Ramos (cell line): Measurements from ENCODE around the gene ZFP90.
"Not testable (repeated sequence)": the region's sequence is repeated elsewhere in the genome, so short reads cannot be mapped to it uniquely, and the experiment has no call there.

Experiments used
- in situ Hi-C: fragments of 300-500 bp; cut with MboI; formaldehyde crosslinking; loops from one replicate; pipeline ENCODE4 v1.14.3; 2022; ENCODE audit warnings: low sequenced_read_pairs; ENCODE audit not compliant: unreplicated experiment

Gene ZFP90

DNA sequence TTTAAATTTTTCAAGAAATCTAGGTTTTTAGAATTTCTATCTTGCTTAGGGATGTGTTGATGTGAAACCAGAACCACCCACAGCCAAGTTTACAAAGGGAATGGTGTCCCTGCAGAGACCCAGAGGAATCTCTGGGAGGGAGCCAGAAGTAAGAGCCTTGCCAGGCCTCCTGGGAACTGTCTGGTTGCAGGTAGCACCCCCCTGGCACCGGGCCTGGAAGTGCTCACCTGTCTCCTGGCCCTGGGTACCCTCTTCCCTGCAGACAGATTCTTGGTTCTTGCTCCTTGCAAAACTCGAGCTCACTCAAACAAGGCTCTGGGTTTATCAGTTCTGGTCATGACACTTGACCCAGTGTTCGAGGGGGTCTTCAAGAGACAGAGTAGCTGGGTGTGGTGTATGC, 24.6 kb upstream of the ZFP90 start:
- in situ Hi-C loops = loop anchor here (10.0 kb wide), 1 partner anchor 130 kb away; no protein-coding TSS in a partner anchor

DNA sequence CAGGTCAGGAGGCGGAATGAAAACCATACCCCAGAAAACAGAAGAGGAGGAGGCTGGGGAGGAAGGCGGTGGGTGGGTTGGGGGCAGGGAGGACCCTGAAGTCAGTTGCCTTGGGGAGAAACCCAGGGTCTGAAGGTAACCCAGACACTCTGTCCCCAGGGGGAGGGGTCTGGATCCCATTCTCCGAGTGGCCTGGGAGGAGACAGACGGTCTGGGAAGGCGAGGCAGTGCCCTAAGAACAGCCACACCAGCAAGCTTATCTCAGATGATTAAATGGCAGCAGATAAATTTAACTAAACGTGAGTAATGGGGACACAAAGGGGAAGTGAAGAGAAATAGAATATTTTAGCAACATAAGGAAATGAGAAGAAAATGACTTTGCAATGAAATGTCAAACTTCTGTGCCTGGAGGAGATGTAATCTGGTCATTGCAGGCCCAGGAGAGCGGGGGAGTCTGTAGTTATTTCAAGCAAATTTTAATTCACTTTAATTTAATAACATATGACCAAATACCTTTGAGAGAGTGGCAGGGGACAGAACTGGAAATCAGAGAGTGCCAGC, 21.4 kb upstream of the ZFP90 start:
- in situ Hi-C loops = loop anchor here (10.0 kb wide), 1 partner anchor 133 kb away; no protein-coding TSS in a partner anchor

DNA sequence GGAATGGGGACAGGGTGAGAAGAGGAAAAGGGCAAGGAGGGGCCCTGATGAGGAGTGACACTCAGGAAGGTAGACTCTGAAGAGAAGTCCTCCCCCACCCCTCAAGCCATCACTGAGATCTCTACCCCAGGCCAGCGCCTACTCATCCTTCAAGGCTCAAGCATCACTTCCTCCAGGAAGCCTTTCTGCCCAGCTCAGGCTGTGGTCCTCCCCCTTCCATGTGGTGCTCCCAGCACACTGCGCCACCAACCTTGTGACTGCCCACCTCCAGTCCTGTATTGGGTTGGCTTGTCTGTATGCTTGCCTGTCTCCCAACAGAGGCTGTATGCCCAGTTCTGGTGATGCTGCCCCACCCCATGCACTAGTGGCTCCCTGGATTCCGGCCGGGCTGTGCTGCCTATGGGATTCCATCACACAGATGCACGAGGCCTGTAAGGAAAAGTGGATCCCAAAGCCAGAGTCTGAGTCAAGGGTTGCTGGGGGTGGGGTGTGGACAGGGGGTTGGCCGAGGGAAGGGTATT, 19.8 kb upstream of the ZFP90 start:
- in situ Hi-C loops = loop anchor here (10.0 kb wide), 1 partner anchor 134 kb away; no protein-coding TSS in a partner anchor

DNA sequence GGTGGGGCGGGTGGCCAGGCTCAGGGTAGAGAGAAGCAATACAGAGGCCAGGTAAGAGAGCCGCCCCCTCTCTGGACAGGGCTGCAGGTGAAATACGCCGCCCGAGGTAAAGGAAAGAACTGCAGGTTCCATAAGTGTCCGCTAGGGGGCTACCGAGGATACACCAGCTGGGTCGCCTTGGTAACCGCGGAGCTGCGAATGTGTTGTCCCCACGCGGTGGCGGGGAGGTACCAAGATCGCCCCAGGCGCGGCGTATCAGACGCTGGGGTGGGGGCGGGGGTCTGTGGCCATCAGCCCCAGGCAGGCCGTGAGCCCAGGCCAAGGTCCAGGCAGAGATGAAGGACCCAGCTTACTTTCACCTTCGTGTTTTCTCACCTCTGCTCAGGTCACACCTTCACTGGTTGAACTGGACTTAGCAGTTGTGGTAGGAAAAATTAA, 18.4 kb upstream of the ZFP90 start:
- in situ Hi-C loops = loop anchor here (10.0 kb wide), 1 partner anchor 584 kb away; the partner anchor contains the start of gene HAS3

DNA sequence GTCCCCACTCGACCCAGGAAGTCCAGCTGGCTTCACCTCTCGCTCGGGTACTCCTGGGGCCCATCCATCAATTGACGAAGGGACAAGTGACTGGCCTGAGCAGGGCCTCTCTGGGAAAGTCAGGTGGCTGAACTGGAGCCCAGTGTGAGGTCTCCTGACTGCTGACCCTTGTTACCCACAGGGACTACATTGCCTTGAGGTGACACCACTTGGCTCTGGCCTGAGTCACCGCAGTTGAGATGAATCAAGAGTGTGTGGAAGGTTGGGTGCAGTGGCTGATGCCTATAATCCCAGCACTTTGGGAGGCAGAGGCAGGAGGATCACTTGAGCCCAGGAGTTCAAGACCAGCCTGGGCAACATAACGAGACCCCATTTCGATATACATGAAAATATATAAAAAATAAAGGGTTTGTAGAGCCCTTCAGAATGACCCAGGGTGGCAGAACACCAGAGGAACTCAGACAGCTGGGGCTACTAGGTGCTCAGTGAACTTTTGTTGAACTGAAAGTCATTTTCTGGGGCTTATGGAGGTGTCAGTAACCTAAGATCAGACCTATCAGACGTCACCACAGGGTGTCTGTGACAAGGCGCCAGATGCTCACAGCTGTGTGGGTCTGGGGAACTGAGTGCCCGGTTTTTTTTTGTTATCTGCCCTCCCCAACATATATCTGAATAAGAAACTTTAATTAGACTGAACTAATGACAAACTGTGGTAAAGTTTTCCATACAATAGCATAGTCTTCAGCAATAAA, 14.8 kb upstream of the ZFP90 start:
- in situ Hi-C loops = loop anchor here (10.0 kb wide), 1 partner anchor 581 kb away; the partner anchor contains the start of gene HAS3

DNA sequence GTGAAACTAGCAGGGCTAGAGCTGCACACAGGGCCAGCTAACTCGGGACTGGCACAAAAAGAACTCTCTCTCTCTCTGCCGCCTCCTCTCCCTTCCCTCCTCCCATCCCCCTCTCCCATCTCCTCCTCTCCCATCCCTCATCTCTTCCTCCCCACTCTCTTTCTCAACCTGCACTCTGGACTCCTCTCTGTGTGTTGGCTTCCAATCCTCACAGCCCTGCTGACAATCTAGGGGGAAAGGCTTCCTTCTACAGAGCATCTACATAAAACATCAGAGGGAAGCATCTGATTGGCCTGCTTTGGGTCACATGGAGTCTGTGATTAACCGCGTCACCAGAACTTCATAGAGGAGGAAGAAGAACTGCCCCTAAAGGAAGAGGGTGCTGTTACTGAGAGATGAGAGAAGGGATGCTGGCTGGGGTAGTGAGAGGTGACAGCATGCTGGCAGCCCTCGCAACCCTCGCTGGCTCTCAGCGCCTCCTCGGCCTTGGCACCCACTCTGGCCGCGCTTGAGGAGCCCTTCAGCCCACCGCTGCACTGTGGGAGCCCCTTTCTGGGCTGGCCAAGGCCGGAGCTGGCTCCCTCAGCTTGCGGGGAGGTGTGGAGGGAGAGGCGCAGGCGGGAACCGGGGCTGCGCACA, 12.8 kb upstream of the ZFP90 start:
- in situ Hi-C loops = loop anchor here (10.0 kb wide), 1 partner anchor 579 kb away; the partner anchor contains the start of gene HAS3

DNA sequence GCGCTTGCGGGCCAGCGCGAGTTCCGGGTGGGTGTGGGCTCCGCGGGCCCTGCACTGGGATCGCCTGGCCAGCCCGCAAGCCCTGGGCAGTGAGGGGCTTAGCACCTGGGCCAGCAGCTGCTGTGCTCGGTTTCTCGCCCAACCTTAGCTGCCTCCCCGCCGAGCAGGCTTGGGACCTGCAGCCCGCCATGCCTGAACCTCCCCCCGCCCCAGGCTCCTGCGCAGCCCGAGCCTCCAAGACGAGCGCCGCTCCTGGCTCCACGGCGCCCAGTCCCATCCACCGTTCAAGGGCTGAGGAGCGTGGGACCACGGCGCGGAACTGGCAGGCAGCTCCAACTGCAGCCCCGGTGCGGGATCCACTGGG, 12.3 kb upstream of the ZFP90 start:
- in situ Hi-C loops = loop anchor here (10.0 kb wide), 1 partner anchor 578 kb away; the partner anchor contains the start of gene HAS3

DNA sequence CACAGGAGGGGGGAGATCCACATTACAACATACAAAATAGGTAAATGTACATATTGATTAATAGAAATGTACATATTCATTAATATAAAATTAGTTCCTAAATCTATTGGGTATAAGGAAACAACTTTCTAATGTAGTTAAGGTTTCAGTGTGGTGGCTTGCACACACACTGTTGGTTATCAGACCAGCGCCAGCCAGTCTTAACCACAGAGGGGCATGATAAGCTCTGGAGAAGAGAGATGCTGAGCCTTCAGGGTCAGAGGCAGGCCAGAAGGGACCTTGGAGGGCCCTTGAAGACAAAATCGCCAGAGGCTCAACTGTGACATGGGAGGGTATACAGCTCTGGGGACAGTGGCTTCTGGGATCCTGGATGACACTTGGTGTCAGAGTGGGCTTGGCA, 10.9 kb upstream of the ZFP90 start:
- in situ Hi-C loops = loop anchor here (10.0 kb wide), 1 partner anchor 577 kb away; the partner anchor contains the start of gene HAS3

DNA sequence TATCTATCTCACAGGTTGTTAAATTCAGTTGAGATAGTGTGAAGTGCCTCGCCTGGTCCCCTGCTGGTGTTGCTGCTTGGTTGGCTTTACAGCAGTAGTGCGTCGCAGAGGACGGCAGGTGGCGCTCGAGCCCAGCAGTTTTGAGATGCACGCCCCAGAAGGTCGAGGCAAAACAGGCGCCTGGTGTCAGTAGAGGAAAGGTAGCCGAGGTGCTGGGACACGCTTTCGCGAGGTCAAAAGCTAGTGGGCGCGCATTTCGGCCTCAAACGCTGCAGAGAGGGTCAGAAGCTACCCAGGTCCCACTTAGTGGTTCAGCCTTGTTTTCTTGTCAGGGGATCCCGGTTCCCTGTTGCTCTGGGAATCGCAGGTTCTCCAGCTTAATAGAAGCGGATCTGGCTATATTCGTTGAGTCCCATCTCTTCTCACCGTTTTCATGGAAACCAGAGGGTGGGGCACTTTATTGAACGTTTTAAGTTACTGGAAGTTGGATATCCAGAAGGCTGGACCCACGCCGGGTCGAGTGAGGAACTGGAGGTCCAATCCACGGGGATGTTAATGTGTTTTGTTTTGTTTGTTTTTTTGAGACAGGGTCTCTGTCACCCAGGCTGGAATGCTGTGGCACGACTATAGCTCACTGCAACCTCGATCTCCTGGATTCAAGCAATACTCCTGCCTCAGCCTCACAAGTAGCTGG, 10.3 kb upstream of the ZFP90 start:
- in situ Hi-C loops = loop anchor here (10.0 kb wide), 1 partner anchor 576 kb away; the partner anchor contains the start of gene HAS3

DNA sequence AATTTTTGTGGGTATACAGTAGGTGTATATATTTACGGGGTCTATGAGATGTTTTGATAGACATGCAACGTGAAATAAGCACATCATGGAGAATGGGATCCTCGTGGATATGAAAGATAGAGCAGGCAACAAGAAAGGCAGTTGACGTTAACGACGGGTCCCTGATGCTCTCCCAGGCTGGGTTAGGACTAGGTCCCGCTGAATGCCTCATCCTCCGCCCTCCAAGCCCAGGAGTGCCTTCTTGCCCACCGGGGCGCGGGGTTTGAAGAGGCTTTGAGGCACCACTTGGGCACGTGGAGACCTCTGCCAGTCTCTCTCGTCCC, 9.5 kb upstream of the ZFP90 start:
- in situ Hi-C loops = loop anchor here (10.0 kb wide), 1 partner anchor 575 kb away; the partner anchor contains the start of gene HAS3

DNA sequence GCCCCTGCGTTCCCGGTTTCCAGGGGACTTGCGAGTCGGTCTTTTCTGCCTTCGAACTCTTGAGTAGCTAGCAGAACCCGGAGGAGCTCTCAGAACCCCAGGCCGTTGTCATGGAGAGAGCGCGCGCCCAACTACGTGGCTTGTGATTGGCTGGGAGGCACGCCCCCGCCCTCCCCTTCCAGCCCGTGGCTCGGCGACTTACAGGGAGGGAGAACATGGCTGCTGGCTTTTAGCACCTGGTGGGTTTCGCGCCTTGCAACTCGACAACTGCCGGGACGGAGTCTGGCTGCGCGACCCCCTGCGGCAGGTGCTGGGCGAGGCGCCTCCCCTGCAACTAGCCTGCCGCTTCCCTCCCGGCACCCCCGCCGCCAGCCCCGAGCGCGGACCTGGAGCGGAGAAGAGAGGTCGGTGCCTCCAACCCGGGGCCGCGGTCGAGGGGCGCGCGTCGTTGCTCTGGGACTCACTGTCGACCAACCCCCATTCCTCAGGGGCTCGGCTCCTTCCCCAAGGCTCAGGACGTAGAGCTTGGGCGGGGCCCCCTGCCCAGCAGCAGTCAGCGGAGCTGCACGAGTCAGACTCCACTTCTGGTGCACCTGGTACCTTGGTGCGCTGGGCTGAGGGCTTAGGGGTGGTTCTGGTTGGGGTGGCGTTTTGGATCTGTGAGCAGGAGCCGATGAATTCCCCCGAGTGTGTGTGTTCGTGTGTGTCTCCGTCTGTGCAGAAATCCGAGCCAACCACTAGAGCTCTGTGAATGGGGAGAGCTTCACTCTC, 9.0 kb upstream of the ZFP90 start:
- in situ Hi-C loops = loop anchor here (10.0 kb wide), 1 partner anchor 575 kb away; the partner anchor contains the start of gene HAS3

DNA sequence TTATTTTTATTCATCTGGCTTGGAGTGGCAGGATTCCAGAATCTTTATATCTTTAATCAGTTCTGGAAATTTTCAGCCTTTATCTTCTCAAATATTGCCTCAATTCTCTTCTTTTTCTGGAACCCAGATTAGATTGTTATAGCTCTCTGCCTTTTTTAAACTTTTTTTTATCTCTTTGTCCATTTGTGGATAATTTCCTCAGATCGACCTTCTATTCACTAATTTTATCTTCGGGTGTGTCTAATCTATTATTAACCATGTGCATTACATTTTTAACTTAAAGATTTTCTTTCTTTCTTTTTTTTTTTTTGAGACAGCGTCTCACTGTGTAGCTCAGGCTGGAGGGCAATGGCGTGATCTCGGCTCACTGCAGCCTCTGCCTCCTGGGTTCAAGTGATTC, 5.2 kb upstream of the ZFP90 start:
- in situ Hi-C loops = no loop called here

DNA sequence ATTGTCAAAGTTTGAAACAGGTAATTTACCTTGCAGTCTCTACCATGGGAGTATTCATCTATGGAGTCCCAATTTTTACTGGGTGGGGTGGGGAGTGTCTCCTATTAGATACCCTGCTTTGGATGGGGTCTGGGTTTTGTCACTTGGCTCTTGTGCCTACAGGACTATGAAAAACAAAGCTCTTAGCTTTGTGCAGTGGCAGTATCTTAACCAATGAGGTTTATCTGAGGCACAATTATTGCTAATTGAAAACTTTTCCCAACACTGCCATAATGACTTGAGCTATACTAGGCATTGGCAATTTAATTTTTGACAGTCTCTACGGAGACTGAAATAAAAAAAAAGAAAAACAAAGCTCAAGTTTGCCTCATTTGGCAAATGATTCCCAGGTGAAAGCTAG, 3.8 kb upstream of the ZFP90 start:
- in situ Hi-C loops = no loop called here

DNA sequence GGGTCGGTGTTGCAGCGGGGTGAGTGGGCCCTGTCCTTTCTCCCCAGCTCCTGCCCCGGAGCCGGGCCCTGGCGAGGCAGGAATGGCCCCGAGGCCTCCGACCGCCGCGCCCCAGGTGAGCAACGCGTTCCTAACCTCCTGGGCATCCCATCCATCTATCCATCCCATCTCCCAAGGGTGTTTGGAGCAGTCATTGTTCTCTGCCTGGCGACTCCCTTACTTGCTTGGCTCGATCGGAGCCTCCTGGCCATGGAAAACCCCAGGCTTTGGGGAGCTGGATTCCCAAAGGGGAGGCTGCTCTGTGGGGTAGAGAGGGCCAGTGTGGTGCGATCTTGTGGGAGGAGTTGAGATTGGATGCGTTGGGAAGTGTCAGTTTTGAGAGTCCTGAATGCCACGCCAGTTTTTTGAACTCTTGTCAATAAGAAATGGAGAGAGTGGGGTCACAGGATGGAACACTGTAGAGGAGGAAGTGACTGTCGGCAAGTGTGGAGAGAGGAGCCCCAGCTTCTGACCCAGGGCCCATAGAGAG, 684 bp downstream of the ZFP90 start:
- in situ Hi-C loops = no loop called here

DNA sequence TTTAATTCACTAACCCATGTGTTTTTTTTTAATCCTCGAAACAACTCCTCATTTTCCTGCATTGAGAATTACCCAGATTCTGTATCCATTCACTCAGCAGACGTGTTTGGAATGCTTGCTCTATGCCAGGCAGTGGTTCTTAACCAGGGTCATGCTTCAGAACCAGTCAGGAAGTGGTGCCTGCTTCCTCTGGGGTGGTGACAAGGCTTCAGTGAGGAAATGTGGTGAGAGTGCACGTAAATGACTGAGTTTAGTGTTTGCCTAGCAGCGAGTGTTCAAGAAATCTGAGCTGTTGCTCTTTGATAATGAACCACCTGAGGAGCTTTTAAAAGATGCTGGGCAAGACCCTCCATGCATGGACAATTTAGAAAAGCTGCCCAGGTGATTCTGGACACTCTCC, 9.9 kb downstream of the ZFP90 start:
- in situ Hi-C loops = no loop called here

DNA sequence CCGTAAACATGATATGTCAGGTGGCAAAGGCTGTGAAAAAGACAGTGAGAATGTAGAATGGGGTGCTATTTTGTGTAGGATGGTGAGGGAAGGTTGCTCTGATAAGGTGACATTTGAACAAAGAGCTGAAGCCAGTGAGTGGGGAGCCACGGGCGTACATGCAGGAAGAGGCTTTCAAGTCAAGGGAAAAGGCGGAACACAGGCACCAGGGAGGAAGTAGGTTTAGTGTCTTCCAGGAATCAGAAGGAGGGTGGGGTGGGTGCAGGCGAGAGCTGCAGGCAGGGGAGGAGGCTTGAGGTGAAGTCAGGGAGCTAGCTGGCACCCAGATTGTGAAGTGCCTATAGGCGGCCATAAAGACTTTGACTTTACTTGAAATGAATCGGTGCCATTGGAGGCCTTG, 14.1 kb downstream of the ZFP90 start:
- in situ Hi-C loops = no loop called here

DNA sequence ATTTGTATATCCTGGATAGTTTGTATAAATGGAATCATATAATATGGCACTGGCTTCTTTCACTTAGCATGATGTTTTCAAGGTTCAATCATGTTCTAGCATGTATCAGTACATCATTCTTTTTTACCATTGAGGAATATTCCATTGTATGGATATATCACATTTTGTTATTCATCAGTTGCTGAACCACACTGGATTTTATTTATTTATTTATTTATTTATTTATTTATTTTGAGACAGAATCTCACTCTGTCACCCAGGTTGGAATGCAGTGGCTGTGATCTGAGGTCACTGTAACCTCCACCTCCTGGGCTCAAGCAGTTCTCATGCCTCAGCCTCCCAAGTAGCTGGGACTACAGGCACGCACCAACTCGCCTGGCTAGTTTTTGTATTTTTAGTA, 21.2 kb downstream of the ZFP90 start:
- in situ Hi-C loops = not testable (repeated sequence)

DNA sequence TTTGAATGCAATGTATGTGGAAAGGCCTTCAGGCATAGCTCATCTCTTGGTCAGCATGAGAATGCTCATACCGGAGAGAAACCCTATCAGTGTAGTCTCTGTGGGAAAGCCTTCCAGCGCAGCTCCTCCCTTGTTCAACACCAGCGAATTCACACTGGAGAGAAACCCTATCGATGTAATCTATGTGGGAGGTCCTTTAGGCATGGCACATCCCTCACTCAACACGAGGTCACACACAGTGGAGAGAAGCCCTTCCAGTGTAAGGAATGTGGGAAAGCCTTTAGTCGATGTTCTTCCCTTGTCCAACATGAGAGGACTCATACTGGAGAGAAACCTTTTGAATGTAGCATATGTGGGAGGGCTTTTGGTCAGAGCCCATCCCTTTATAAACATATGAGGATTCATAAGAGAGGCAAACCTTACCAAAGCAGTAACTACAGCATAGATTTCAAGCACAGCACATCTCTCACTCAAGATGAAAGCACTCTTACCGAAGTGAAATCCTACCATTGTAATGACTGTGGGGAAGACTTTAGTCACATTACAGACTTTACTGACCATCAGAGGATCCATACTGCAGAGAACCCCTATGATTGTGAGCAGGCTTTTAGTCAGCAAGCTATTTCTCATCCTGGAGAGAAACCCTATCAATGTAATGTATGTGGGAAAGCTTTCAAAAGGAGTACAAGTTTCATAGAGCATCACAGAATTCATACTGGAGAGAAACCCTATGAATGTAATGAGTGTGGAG, 24.7 kb downstream of the ZFP90 start:
- in situ Hi-C loops = no loop called here
